Progenitor cell of endocrine pancreas (in vitro differentiated cells): ENCODE data around the gene SCOC. TPM values are rescaled to one million over a fixed set of nuclear protein-coding genes. Genes with fewer than 3 reads are reported as not detected.
A peak's percentile ranks its signal among the peaks of the same experiment; 100 is the strongest.

Experiments used
- DNase-seq: peaks from one replicate; pipeline ENCODE4 v3.0.0; 2021; ENCODE audit warnings: low spot score; ENCODE audit not compliant: unreplicated experiment
- H3K27ac Mint-ChIP-seq: 2 replicates; pipeline ENCODE4 v1.8.0; 2021; ENCODE audit warnings: mild to moderate bottlenecking, moderate library complexity, mixed read lengths
- H3K27me3 Mint-ChIP-seq: 2 replicates; pipeline ENCODE4 v1.8.0; 2021; ENCODE audit warnings: mixed read lengths
- H3K36me3 Mint-ChIP-seq: 2 replicates; pipeline ENCODE4 v1.8.0; 2022; ENCODE audit warnings: mixed read lengths; ENCODE audit not compliant: insufficient read depth
- H3K4me1 Mint-ChIP-seq: 2 replicates; pipeline ENCODE4 v1.8.0; 2021; ENCODE audit warnings: low read depth, mixed read lengths
- H3K4me3 Mint-ChIP-seq: 2 replicates; pipeline ENCODE4 v1.8.0; 2021; ENCODE audit warnings: low read depth, mild to moderate bottlenecking, moderate library complexity, mixed read lengths
- H3K9me3 Mint-ChIP-seq: 2 replicates; pipeline ENCODE4 v1.8.0; 2021; ENCODE audit warnings: low read depth, mixed read lengths
- total RNA-seq: library from RNA; stranded (reverse); gene quantifications from 2 replicates; pipeline ENCODE4 v1.2.1, GENCODE V29; 2021
- TF ChIP-seq, protein P1 (sequence below): fragments of 200-600 bp; sonication (generic); IDR thresholded peaks from one replicate; pipeline ENCODE4 v1.5.0; 2021; ENCODE audit warnings: antibody characterized with exemption, mild to moderate bottlenecking; ENCODE audit not compliant: unreplicated experiment

Gene SCOC
- total RNA-seq, 1 donor from 2014 or later, result 95.6 TPM

DNA sequence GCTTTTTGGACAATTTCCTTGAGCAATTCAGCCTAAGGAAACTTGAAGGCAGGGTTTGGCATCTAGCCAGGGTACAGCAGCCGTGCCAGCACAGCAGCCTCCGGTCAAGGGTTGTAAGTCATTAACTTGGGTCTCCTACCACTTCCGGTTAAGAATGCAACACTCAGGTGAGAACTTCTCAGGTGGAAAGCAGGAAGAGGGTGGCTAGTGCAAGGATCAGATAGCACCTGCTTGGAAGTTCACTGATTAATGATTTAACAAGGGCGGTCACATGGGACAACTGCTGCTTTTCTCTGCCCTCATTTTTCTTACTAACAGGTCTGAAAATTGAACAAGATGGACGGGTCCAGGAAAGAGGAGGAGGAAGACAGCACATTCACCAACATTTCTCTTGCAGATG is 30.1 kb upstream of the SCOC start:
- peak; percentile 18 for DNase-seq
- Mint-ChIP-seq H3K36me3 (peaks cover 5% of the 10 kb centered on the region), H3K4me3 (peak overlapping the region; percentile 70), H3K4me1 (peaks cover 44% of the 10 kb centered on the region), H3K27me3 (no peaks in the 10 kb centered on the region), H3K27ac (peak overlapping the region; percentile 76), H3K9me3 (no peaks in the 10 kb centered on the region)
- TF ChIP-seq, protein P1, sequence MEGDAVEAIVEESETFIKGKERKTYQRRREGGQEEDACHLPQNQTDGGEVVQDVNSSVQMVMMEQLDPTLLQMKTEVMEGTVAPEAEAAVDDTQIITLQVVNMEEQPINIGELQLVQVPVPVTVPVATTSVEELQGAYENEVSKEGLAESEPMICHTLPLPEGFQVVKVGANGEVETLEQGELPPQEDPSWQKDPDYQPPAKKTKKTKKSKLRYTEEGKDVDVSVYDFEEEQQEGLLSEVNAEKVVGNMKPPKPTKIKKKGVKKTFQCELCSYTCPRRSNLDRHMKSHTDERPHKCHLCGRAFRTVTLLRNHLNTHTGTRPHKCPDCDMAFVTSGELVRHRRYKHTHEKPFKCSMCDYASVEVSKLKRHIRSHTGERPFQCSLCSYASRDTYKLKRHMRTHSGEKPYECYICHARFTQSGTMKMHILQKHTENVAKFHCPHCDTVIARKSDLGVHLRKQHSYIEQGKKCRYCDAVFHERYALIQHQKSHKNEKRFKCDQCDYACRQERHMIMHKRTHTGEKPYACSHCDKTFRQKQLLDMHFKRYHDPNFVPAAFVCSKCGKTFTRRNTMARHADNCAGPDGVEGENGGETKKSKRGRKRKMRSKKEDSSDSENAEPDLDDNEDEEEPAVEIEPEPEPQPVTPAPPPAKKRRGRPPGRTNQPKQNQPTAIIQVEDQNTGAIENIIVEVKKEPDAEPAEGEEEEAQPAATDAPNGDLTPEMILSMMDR, result no peak

DNA sequence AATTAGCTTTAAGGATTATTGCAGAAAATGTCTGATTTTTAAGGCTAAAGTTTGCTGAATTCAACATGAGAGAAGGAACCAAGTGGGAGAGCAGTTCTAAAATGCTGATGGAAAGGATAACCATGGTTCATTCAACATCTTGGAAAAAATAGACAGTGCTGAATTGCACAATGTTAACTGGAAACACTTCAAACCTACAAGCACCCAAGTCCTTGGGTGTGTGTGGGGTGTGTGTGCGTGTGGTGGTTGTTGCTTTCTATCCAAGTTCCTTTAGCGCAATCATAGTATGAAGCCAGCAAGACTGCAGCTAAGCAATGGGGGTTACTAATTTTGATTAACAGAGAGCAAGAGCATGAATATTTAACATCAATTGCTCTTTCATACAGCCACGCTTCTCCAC is 29.3 kb upstream of the SCOC start:
- peaks cover 49% of the 10 kb centered on the region for H3K4me1 Mint-ChIP-seq
- peak overlapping the region; percentile 70 for H3K4me3 Mint-ChIP-seq
- H3K9me3 Mint-ChIP-seq, result no peaks in the 10 kb centered on the region
- TF ChIP-seq, protein P1, result no peak
- DNase-seq, result no peak
- H3K27me3 Mint-ChIP-seq, result no peaks in the 10 kb centered on the region
- peak overlapping the region; percentile 14 for H3K27ac Mint-ChIP-seq
- peaks cover 5% of the 10 kb centered on the region for H3K36me3 Mint-ChIP-seq

DNA sequence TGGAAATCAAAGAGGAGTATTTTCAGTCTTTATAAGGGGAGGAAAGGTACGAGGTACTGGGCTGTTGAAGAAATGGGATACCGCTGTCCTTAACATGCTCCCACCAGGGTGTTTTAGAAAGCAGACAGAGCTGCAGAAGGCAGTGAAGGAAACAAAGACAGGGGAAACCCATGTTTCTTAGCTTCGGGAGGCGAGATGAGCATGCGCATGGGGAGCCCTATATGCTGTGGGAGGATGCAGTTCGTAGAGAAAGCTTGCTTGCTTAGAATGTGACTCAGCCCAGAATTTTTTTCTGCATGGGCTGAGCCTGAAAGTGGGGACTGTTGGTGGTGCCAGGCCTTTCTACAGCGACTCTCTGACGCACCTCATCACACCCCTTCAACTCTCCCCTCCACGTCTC is 28.8 kb upstream of the SCOC start:
- no peak for DNase-seq
- Mint-ChIP-seq H3K4me1 (peaks cover 54% of the 10 kb centered on the region), H3K36me3 (peaks cover 5% of the 10 kb centered on the region), H3K9me3 (no peaks in the 10 kb centered on the region), H3K4me3 (peak overlapping the region; percentile 70), H3K27me3 (no peaks in the 10 kb centered on the region), H3K27ac (peak overlapping the region; percentile 46)
- TF ChIP-seq, protein P1, result no peak

DNA sequence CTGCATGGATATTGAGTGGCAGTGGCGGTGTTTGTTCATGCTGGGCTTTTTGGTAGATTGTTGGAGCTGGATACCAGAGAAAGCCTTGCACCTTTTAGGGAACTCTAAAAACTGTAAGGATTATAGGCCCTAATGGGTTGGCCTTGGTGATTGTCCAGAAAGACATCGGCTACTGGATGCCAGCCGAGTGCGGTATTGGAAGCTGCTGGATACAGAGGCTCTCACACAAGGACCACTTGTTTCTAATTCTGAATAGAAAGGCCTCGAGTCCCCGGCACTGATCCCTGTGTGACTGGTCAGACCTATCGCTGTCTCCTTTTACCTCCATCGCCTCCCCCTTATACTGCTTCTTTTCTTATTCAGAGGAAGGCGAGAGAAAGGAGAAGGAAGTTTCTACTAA is 27.3 kb upstream of the SCOC start:
- TF ChIP-seq, protein P1, result no peak
- H3K9me3 Mint-ChIP-seq, result no peaks in the 10 kb centered on the region
- no peaks in the 10 kb centered on the region for H3K27me3 Mint-ChIP-seq
- H3K4me1 Mint-ChIP-seq, result peaks cover 62% of the 10 kb centered on the region
- no peak overlapping the region for H3K27ac Mint-ChIP-seq
- peaks cover 6% of the 10 kb centered on the region for H3K36me3 Mint-ChIP-seq
- no peak for DNase-seq
- H3K4me3 Mint-ChIP-seq, result peak overlapping the region; percentile 15

DNA sequence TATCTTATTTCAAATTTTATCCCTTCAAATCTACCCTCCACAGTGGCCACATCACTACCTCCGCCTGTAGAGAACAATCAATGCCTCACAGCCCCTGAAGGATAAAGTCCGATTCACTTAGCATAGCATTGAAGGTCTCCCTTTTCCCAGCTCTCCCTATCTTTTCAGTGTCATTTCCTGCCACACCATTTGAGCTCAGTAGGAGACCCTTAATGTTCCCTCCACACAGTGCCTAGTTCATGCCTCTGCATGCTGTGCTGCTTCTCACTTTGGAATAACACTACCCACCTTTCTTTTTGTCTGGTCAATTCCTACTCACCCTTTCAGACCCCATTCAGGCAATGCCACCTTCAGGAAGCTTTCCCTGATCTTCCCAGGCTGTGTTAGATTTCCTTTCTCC is 23.6 kb upstream of the SCOC start:
- H3K36me3 Mint-ChIP-seq, result peaks cover 8% of the 10 kb centered on the region
- peak overlapping the region; percentile 34 for H3K4me3 Mint-ChIP-seq
- TF ChIP-seq, protein P1, result no peak
- peaks cover 57% of the 10 kb centered on the region for H3K4me1 Mint-ChIP-seq
- H3K27me3 Mint-ChIP-seq, result no peaks in the 10 kb centered on the region
- H3K27ac Mint-ChIP-seq, result peak overlapping the region; percentile 45
- H3K9me3 Mint-ChIP-seq, result no peaks in the 10 kb centered on the region
- DNase-seq, result no peak
